Astrocyte of the spinal cord (primary cell): ENCODE data around the gene SLC18A2.
"Not testable (repeated sequence)": the region's sequence is repeated elsewhere in the genome, so short reads cannot be mapped to it uniquely, and the experiment has no call there.

Experiments
- DNase-seq: peaks from one replicate; pipeline ENCODE4 v3.0.0; 2011; ENCODE audit warnings: low read depth, low spot score
- H3K4me3 ChIP-seq: 2 replicates; pipeline ENCODE4 v1.5.1; 2011; ENCODE audit warnings: low read depth, mild to moderate bottlenecking, low read length, moderate library complexity
- CTCF ChIP-seq: IDR thresholded peaks from 2 replicates; pipeline ENCODE4 v1.5.1; 2012; ENCODE audit warnings: low read depth, mild to moderate bottlenecking, low read length, inconsistent platforms
- in situ Hi-C: cut with HindIII; loops from 2 replicates; pipeline ENCODE4 v1.10.0; 2017; ENCODE audit warnings: low sequenced_read_pairs

The SLC18A2 gene

GRCh38 chr10:117277675-117278074, 36.8 kb downstream of the SLC18A2 start:
- in situ Hi-C loops, result no loop called here
- no peak overlapping the region for H3K4me3 ChIP-seq
- no peak for TF ChIP-seq CTCF
- no peak for DNase-seq

DNA sequence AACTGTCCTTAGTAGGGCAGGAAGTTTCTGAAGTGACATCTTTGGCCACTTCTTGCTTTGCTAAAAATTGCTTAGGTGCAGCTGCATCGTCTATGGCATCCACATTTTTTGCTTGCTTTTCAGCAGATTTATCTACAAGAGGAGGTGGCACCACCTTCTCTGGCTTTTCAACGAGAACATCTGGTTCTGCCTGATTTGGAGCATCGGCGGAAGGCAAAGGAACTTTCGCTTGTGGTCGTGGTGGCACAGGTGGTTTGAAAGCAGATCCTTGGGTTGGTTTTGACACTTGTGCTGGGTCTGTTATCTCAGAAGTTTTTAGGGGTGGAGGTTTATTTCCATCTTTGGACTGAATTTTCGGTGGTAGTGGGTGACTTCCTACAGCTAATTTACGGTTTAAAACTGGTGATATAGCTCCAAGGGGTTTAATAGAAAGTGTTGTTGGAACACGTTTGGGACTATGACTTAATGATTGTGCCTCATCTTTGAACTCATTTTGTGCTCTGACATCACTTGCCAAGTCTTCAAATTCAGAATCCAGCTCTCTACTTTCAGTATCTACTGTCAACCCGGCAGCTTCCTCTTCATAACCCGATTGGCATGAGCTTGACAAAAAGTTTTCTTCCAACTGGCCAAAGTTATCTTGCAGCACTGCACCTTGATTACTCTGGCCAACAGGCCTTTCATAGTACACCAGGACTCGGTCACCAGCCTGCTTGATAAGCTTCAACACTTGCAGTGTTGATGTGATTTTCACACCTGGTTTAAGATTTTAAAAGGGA, 44.0 kb downstream of the SLC18A2 start:
- in situ Hi-C loops, result no loop called here
- no peak overlapping the region for H3K4me3 ChIP-seq
- DNase-seq, result no peak
- no peak for TF ChIP-seq CTCF

DNA sequence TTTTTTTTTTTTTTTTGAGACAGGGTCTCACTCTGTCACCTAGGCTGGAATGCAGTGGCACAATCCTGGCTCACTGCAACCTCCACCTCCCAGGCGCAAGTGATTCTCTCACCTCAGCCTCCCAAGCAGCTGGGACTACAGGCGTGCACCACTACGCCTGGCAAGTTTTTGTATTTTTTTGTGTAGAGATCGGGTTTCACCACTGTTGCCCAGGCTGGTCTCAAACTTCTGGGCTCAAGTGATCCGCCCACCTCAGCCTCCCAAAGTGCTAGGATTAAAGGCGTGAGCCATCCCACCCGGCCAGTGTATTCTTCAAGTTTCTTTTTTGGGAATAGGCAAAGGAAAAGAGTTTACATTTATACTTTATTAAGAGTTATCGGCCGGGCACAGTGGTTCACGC, 50.0 kb downstream of the SLC18A2 start:
- H3K4me3 ChIP-seq, DNase-seq, in situ Hi-C loops: not testable (repeated sequence)

GRCh38 chr10:117294039-117294645, 53.2 kb downstream of the SLC18A2 start:
- no peak overlapping the region for H3K4me3 ChIP-seq
- in situ Hi-C loops, result no loop called here
- DNase-seq, result no peak
- TF ChIP-seq CTCF, result no peak

GRCh38 chr10:117294735-117295134, 53.8 kb downstream of the SLC18A2 start:
- DNase-seq, result no peak
- TF ChIP-seq CTCF, result no peak
- in situ Hi-C loops, result no loop called here
- no peak overlapping the region for H3K4me3 ChIP-seq

DNA sequence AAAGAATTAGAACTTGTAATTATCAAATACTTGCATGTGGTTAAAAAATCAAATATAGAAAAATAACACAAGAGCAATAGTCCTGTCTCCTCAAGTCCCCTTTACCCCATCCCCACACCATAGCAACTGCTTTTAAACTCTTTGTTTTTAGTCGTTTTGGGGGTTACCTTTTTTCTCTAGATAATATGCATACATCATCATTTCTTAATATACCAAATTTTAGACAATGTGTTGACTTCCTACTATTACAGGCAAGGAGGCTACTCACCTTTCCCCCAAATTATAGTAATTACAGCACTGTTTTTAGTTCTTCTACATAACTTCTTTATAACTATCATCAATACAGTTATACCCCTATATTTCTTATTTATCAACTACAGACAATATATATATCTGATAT, 57.3 kb downstream of the SLC18A2 start:
- no peak for DNase-seq
- no peak for TF ChIP-seq CTCF
- H3K4me3 ChIP-seq, result no peak overlapping the region
- in situ Hi-C loops, result no loop called here

DNA sequence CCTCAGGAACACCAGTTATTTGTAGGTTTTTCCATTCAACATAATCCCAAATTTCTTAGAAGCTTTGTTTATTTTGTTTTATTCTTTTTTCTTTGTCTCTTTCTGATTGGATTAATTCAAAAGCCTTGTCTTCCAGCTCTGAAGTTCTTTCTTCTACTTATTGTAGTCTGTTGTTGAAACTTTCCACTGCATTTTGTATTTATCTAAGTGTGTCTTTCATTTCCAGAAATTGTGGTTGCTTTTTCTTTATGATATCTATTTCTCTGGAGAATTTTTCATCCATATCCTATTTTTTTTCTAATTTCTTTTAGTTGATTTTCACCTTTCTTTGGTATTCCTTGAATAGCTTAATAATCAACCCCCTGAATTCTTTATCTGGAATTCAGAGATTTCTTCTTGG, 58.5 kb downstream of the SLC18A2 start:
- no peak for DNase-seq
- no peak for TF ChIP-seq CTCF
- H3K4me3 ChIP-seq, result no peak overlapping the region
- in situ Hi-C loops, result no loop called here
